Measurements from ENCODE around the gene CCDC60.

The CCDC60 gene

DNA sequence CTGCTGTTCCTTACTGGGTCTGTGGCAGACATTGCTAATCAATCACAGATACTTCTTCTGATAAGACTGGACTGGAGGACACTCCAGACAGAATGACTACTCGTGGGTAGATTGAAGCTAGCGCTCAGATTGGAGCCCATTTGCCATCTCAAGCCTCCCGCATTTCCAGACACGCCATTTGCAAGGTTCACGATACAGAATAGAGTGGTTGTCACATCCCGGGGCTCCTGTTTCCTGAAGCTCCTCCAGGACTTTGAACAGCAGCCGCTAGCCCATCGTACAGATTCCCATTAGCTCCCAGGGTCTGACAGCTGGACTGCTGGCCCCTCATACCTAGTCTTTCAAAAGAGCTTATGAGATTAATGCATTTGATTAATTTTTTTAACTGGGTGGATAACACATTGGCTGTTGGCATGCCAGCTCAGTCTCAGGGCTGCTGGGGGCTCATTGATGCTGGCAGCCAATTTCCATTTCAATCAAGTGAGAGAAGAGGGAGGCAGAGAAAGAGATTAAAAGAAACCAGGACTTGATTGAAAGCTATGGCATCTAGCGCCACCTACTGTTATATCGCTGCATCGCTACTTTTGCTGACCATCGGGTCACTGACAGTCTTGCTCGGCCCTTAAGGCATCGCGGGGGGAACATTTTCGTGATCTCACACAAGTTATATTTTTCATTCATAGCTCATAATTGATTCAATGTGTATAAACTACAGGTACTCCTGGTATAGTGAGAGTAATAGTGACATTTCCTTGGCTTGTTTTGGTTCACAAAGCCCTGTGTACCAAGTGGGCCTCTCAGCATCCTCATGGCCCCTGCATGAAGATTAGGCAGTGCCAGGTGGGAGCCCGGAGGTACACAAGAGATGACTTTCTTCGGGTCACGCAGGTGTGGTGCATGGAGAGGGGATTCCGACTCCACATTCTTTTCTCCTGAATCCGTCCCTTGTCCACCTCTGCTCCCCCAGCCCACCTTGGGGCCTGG lies 78.6 kb downstream of the CCDC60 start:
- Histone ChIP-seq H3K4me3 (ENCODE audit: low read depth in 1 of 2, low read length in 2 of 2) (no peak overlapping the region), H3K4me1 (ENCODE audit: insufficient read depth, low read length) (peaks cover 21% of the 10 kb centered on the region), H3K27ac (ENCODE audit: low read depth, low read length) (no peak overlapping the region), H3K9me3 (ENCODE audit: low read length) (no peaks in the 10 kb centered on the region), H3K36me3 (ENCODE audit: insufficient read depth, low read length) (no peaks in the 10 kb centered on the region), H3K27me3 (ENCODE audit: control insufficient read depth in 1 of 2, insufficient read depth in 2 of 2, low read length in 2 of 2) (no peaks in the 10 kb centered on the region), H3K9ac (ENCODE audit: low read length) (no peak overlapping the region)

- Histone ChIP-seq H3K27ac (ENCODE audit: low read depth, low read length) (no peak overlapping the region), H3K36me3 (ENCODE audit: insufficient read depth, low read length) (no peaks in the 10 kb centered on the region), H3K9ac (ENCODE audit: low read length) (no peak overlapping the region), H3K27me3 (ENCODE audit: control insufficient read depth in 1 of 2, insufficient read depth in 2 of 2, low read length in 2 of 2) (no peaks in the 10 kb centered on the region), H3K9me3 (ENCODE audit: low read length) (no peaks in the 10 kb centered on the region), H3K4me1 (ENCODE audit: insufficient read depth, low read length) (peaks cover 18% of the 10 kb centered on the region), H3K4me3 (ENCODE audit: low read depth in 1 of 2, low read length in 2 of 2) (no peak overlapping the region)
These were observed 81.2 kb downstream of the CCDC60 start for GRCh38 chr12:119415714-119416113.

GRCh38 chr12:119417440-119417839 lies 82.9 kb downstream of the CCDC60 start:
- Histone ChIP-seq H3K9me3 (ENCODE audit: low read length) (no peaks in the 10 kb centered on the region), H3K36me3 (ENCODE audit: insufficient read depth, low read length) (no peaks in the 10 kb centered on the region), H3K4me3 (ENCODE audit: low read depth in 1 of 2, low read length in 2 of 2) (no peak overlapping the region), H3K4me1 (ENCODE audit: insufficient read depth, low read length) (peaks cover 9% of the 10 kb centered on the region), H3K9ac (ENCODE audit: low read length) (no peak overlapping the region), H3K27ac (ENCODE audit: low read depth, low read length) (no peak overlapping the region), H3K27me3 (ENCODE audit: control insufficient read depth in 1 of 2, insufficient read depth in 2 of 2, low read length in 2 of 2) (no peaks in the 10 kb centered on the region)

DNA sequence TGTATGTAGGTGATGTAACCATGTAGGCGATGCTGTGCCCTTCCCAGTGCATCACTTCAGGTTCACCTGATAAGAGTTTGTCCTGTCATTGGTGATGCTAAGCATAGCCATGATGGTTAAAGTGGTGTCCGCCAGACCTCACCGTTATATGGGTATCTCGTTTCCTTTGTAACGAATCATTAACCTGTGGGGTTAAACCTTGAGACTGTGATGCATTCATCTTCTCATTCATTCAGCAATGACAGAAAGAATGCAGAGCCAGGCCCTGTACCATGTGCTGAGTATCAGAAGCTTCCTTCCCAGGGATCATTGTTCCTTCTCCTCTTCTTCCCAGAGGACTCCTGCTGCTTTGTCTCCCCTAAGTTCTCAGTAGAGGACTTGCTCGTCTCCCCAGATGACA lies 84.9 kb downstream of the CCDC60 start:
- Histone ChIP-seq H3K27me3 (ENCODE audit: control insufficient read depth in 1 of 2, insufficient read depth in 2 of 2, low read length in 2 of 2) (no peaks in the 10 kb centered on the region), H3K9me3 (ENCODE audit: low read length) (no peaks in the 10 kb centered on the region), H3K4me3 (ENCODE audit: low read depth in 1 of 2, low read length in 2 of 2) (no peak overlapping the region), H3K9ac (ENCODE audit: low read length) (no peak overlapping the region), H3K4me1 (ENCODE audit: insufficient read depth, low read length) (no peaks in the 10 kb centered on the region), H3K36me3 (ENCODE audit: insufficient read depth, low read length) (no peaks in the 10 kb centered on the region), H3K27ac (ENCODE audit: low read depth, low read length) (no peak overlapping the region)

- no peaks in the 10 kb centered on the region for H3K27me3 ChIP-seq (ENCODE audit: control insufficient read depth in 1 of 2, insufficient read depth in 2 of 2, low read length in 2 of 2)
- no peaks in the 10 kb centered on the region for H3K4me1 ChIP-seq (ENCODE audit: insufficient read depth, low read length)
- no peak overlapping the region for H3K9ac ChIP-seq (ENCODE audit: low read length)
- no peaks in the 10 kb centered on the region for H3K36me3 ChIP-seq (ENCODE audit: insufficient read depth, low read length)
- H3K9me3 ChIP-seq (ENCODE audit: low read length) = no peaks in the 10 kb centered on the region
- H3K27ac ChIP-seq (ENCODE audit: low read depth, low read length) = no peak overlapping the region
- H3K4me3 ChIP-seq (ENCODE audit: low read depth in 1 of 2, low read length in 2 of 2) = no peak overlapping the region
These were observed 88.8 kb downstream of the CCDC60 start for GRCh38 chr12:119423285-119423684.

- Histone ChIP-seq H3K27ac (ENCODE audit: low read depth, low read length) (no peak overlapping the region), H3K4me3 (ENCODE audit: low read depth in 1 of 2, low read length in 2 of 2) (no peak overlapping the region), H3K36me3 (ENCODE audit: insufficient read depth, low read length) (no peaks in the 10 kb centered on the region), H3K27me3 (ENCODE audit: control insufficient read depth in 1 of 2, insufficient read depth in 2 of 2, low read length in 2 of 2) (no peaks in the 10 kb centered on the region), H3K9me3 (ENCODE audit: low read length) (no peaks in the 10 kb centered on the region), H3K9ac (ENCODE audit: low read length) (no peak overlapping the region), H3K4me1 (ENCODE audit: insufficient read depth, low read length) (no peaks in the 10 kb centered on the region)
These were observed 91.1 kb downstream of the CCDC60 start for GRCh38 chr12:119425623-119426022.

DNA sequence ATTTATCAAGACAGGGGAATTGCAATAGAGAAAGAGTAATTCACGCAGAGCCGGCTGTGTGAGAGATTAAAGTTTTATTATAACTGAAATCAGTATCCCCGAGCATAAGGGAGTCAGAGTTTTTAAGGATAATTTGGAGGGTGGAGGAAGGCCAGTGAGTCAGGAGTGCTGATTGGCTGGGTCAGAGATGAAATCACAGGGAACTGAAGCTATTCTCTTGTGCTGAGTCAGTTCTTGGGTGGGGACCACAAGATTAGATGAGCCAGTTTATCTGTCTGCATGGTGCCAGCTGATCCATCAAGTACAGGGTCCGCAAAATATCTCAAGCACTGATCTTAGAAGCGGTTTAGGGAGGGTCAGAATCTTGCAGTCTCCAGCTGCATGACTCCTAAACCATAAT lies 96.6 kb downstream of the CCDC60 start:
- H3K4me3 ChIP-seq (ENCODE audit: low read depth in 1 of 2, low read length in 2 of 2) = no peak overlapping the region
- no peaks in the 10 kb centered on the region for H3K9me3 ChIP-seq (ENCODE audit: low read length)
- no peak overlapping the region for H3K27ac ChIP-seq (ENCODE audit: low read depth, low read length)
- H3K4me1 ChIP-seq (ENCODE audit: insufficient read depth, low read length) = no peaks in the 10 kb centered on the region
- no peaks in the 10 kb centered on the region for H3K36me3 ChIP-seq (ENCODE audit: insufficient read depth, low read length)
- H3K27me3 ChIP-seq (ENCODE audit: control insufficient read depth in 1 of 2, insufficient read depth in 2 of 2, low read length in 2 of 2) = no peaks in the 10 kb centered on the region
- no peak overlapping the region for H3K9ac ChIP-seq (ENCODE audit: low read length)

DNA sequence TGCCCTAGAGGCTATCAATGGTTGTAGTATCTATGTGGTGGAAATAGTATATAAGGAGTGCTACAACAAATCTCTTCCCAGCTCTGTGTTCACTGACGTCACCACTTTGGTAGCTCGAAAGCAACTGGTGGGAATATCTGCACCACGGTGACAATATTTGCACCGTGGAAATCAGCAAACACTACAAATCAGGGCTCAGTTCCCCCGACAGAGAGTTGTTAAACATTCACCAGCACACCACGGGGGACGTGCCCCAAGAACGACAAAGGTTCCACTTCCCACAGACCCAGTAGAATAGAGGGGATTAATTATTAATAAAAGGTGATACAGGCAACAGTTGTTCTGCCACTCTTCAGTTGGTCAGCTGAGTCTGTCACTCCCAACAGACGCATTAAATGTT lies 98.4 kb downstream of the CCDC60 start:
- no peak overlapping the region for H3K9ac ChIP-seq (ENCODE audit: low read length)

GRCh38 chr12:119440803-119441360 lies 106.4 kb downstream of the CCDC60 start:
- H3K4me1 ChIP-seq (ENCODE audit: insufficient read depth, low read length) = no peaks in the 10 kb centered on the region
- no peaks in the 10 kb centered on the region for H3K36me3 ChIP-seq (ENCODE audit: insufficient read depth, low read length)
- H3K9ac ChIP-seq (ENCODE audit: low read length) = no peak overlapping the region
- H3K27me3 ChIP-seq (ENCODE audit: control insufficient read depth in 1 of 2, insufficient read depth in 2 of 2, low read length in 2 of 2) = no peaks in the 10 kb centered on the region
- no peaks in the 10 kb centered on the region for H3K9me3 ChIP-seq (ENCODE audit: low read length)
- no peak overlapping the region for H3K4me3 ChIP-seq (ENCODE audit: low read depth in 1 of 2, low read length in 2 of 2)
- H3K27ac ChIP-seq (ENCODE audit: low read depth, low read length) = no peak overlapping the region

More for the DNA sequence above, 98.4 kb downstream of the CCDC60 start:
- Histone ChIP-seq H3K4me3 (ENCODE audit: low read depth in 1 of 2, low read length in 2 of 2) (no peak overlapping the region), H3K4me1 (ENCODE audit: insufficient read depth, low read length) (no peaks in the 10 kb centered on the region), H3K36me3 (ENCODE audit: insufficient read depth, low read length) (no peaks in the 10 kb centered on the region), H3K27ac (ENCODE audit: low read depth, low read length) (no peak overlapping the region), H3K9me3 (ENCODE audit: low read length) (no peaks in the 10 kb centered on the region), H3K27me3 (ENCODE audit: control insufficient read depth in 1 of 2, insufficient read depth in 2 of 2, low read length in 2 of 2) (no peaks in the 10 kb centered on the region)

- no peaks in the 10 kb centered on the region for H3K36me3 ChIP-seq (ENCODE audit: insufficient read depth, low read length)
- no peak overlapping the region for H3K27ac ChIP-seq (ENCODE audit: low read depth, low read length)
- H3K9ac ChIP-seq (ENCODE audit: low read length) = no peak overlapping the region
- no peaks in the 10 kb centered on the region for H3K4me1 ChIP-seq (ENCODE audit: insufficient read depth, low read length)
- no peak overlapping the region for H3K4me3 ChIP-seq (ENCODE audit: low read depth in 1 of 2, low read length in 2 of 2)
- H3K9me3 ChIP-seq (ENCODE audit: low read length) = no peaks in the 10 kb centered on the region
- no peaks in the 10 kb centered on the region for H3K27me3 ChIP-seq (ENCODE audit: control insufficient read depth in 1 of 2, insufficient read depth in 2 of 2, low read length in 2 of 2)
These were observed 110.0 kb downstream of the CCDC60 start for GRCh38 chr12:119444462-119445044.

DNA sequence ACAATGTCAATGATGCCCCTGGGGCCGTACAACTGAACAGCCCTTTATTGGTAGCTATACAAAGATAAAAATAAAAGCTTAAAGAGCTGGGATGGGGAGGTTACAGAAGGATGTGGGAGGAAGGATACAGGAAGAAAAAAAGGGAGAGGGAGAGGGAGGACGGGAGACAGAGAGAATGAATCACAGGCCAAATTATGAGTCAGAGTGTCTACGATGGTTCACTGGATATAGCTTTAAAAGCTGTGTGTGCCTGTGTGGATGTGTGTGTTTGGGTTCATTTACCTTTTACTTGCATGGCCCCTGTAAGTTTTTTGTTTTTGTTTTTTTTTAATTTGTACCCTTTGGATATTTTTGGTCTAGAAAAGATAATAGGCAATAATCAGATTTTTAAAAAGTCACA lies 111.9 kb downstream of the CCDC60 start:
- Histone ChIP-seq H3K27me3 (ENCODE audit: control insufficient read depth in 1 of 2, insufficient read depth in 2 of 2, low read length in 2 of 2) (no peaks in the 10 kb centered on the region), H3K4me1 (ENCODE audit: insufficient read depth, low read length) (no peaks in the 10 kb centered on the region), H3K27ac (ENCODE audit: low read depth, low read length) (no peak overlapping the region)

More for the DNA sequence above, 111.9 kb downstream of the CCDC60 start:
- Histone ChIP-seq H3K9ac (ENCODE audit: low read length) (no peak overlapping the region), H3K9me3 (ENCODE audit: low read length) (no peaks in the 10 kb centered on the region), H3K4me3 (ENCODE audit: low read depth in 1 of 2, low read length in 2 of 2) (no peak overlapping the region), H3K36me3 (ENCODE audit: insufficient read depth, low read length) (no peaks in the 10 kb centered on the region)
